ENCODE results near the gene CST9L.

DNA sequence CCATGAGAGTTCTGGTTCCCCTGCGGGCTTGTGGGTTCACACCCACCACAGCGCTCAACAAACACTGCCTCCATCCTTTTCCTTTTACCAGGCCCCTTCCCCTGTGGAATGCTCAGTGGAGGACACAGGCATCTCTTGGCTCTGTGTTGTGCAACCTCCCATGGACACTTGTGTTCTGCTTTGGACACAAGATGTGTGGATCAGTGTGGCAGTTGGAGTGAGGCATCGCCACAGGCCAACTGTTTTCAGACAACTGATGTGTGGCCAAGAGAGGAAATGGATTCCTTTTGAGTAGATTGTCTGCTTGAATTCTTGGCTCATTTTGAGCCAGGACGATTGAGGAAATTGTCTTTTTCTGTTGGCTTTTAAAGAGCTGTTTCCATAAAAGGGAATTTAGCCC lies 50.6 kb downstream of the CST9L start:
- no peak for TF ChIP-seq EP300 (IDR thresholded peaks at IDR 0.05; ENCODE audit: low read depth)
- TF ChIP-seq, protein P1, sequence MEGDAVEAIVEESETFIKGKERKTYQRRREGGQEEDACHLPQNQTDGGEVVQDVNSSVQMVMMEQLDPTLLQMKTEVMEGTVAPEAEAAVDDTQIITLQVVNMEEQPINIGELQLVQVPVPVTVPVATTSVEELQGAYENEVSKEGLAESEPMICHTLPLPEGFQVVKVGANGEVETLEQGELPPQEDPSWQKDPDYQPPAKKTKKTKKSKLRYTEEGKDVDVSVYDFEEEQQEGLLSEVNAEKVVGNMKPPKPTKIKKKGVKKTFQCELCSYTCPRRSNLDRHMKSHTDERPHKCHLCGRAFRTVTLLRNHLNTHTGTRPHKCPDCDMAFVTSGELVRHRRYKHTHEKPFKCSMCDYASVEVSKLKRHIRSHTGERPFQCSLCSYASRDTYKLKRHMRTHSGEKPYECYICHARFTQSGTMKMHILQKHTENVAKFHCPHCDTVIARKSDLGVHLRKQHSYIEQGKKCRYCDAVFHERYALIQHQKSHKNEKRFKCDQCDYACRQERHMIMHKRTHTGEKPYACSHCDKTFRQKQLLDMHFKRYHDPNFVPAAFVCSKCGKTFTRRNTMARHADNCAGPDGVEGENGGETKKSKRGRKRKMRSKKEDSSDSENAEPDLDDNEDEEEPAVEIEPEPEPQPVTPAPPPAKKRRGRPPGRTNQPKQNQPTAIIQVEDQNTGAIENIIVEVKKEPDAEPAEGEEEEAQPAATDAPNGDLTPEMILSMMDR (IDR thresholded peaks at IDR 0.05), result no peak
